HepG2 (cell line): Measurements from ENCODE around the gene MREG. TPM values are rescaled to one million over a fixed set of nuclear protein-coding genes. Genes with fewer than 3 reads are reported as not detected.
A peak's percentile ranks its signal among the peaks of the same experiment; 100 is the strongest.

Experiments used
- BHLHE40 ChIP-seq: IDR thresholded peaks from 2 replicates; pipeline ENCODE4 v1.6.1; 2011; ENCODE audit warnings: low read length, improper control_type of control experiment
- CBX5 ChIP-seq: sonication (generic); formaldehyde crosslinking; IDR thresholded peaks from 2 replicates; pipeline ENCODE4 v1.4.0; 2020; ENCODE audit warnings: missing genetic modification reagents, borderline replicate concordance
- EP300 ChIP-seq, 3 experiments: sonication (generic) in 1 of 3; formaldehyde crosslinking in 1 of 3; IDR thresholded peaks; 2 replicates each; pipeline versions ENCODE4 v1.5.1 to v1.6.1; 2011 to 2020; ENCODE audit warnings: low read depth in 2 of 3, low read length in 2 of 3, borderline replicate concordance in 1 of 3, improper control_type of control experiment in 1 of 3, mild to moderate bottlenecking in 1 of 3, missing genetic modification reagents in 1 of 3, moderate library complexity in 1 of 3
- FOXK1 ChIP-seq: sonication (generic); formaldehyde crosslinking; IDR thresholded peaks from 2 replicates; pipeline ENCODE4 v1.4.0; 2020; ENCODE audit warnings: low read depth, missing genetic modification reagents, borderline replicate concordance
- FOXO1 ChIP-seq: sonication (generic); formaldehyde crosslinking; IDR thresholded peaks from 2 replicates; pipeline ENCODE4 v1.4.0; 2020; ENCODE audit warnings: missing genetic modification reagents
- GABPA ChIP-seq, 2 experiments: IDR thresholded peaks; 2 replicates each; pipeline ENCODE4 v1.6.1; 2011 to 2016; ENCODE audit warnings: low read depth in 2 of 2, low read length in 1 of 2, missing biosample characterization in 1 of 2, missing genetic modification characterization in 1 of 2
- KLF16 ChIP-seq, 2 experiments: sonication (generic) in 1 of 2; formaldehyde crosslinking in 1 of 2; IDR thresholded peaks; 2 replicates each; pipeline versions ENCODE4 v1.6.1 to v1.8.0; 2016 to 2023; ENCODE audit warnings: missing genetic modification reagents in 2 of 2, missing compliant biosample characterization in 1 of 2
- MEIS1 ChIP-seq: sonication (generic); formaldehyde crosslinking; IDR thresholded peaks from 2 replicates; pipeline ENCODE4 v1.9.0; 2021; ENCODE audit warnings: mild to moderate bottlenecking, missing genetic modification reagents, moderate library complexity, borderline replicate concordance
- NFRKB ChIP-seq: fragments of 450-650 bp; IDR thresholded peaks from 2 replicates; pipeline ENCODE4 v1.6.1; 2017
- NRL ChIP-seq: sonication (generic); formaldehyde crosslinking; IDR thresholded peaks from 2 replicates; pipeline ENCODE4 v1.5.0; 2020; ENCODE audit warnings: missing genetic modification reagents, mild to moderate bottlenecking, moderate library complexity, borderline replicate concordance
- RAD51 ChIP-seq: fragments of 450-650 bp; IDR thresholded peaks from 2 replicates; pipeline ENCODE4 v1.6.1; 2016; ENCODE audit warnings: borderline replicate concordance
- SATB2 ChIP-seq: sonication (generic); formaldehyde crosslinking; IDR thresholded peaks from 2 replicates; pipeline ENCODE4 v1.5.0; 2020; ENCODE audit warnings: missing genetic modification reagents
- SOX6 ChIP-seq, 2 experiments: fragments of 450-650 bp in 1 of 2; sonication (generic) in 1 of 2; formaldehyde crosslinking in 1 of 2; IDR thresholded peaks; 2 replicates each; pipeline versions ENCODE4 v1.4.0 to v1.6.1; 2017 to 2020; ENCODE audit warnings: antibody characterized with exemption in 1 of 2, mild to moderate bottlenecking in 1 of 2, missing genetic modification reagents in 1 of 2
- TMF1 ChIP-seq: sonication (generic); formaldehyde crosslinking; IDR thresholded peaks from 2 replicates; pipeline ENCODE4 v1.8.1; 2022; ENCODE audit warnings: low read depth, missing genetic modification reagents
- TOE1 ChIP-seq: sonication (generic); formaldehyde crosslinking; IDR thresholded peaks from 2 replicates; pipeline ENCODE4 v1.4.0; 2020; ENCODE audit warnings: mild to moderate bottlenecking, missing genetic modification reagents
- ZKSCAN5 ChIP-seq: sonication (generic); formaldehyde crosslinking; IDR thresholded peaks from 2 replicates; pipeline ENCODE4 v1.5.1; 2020; ENCODE audit warnings: mild to moderate bottlenecking, missing genetic modification reagents
- ZNF224 ChIP-seq: sonication (generic); formaldehyde crosslinking; IDR thresholded peaks from 2 replicates; pipeline ENCODE4 v1.5.0; 2020; ENCODE audit warnings: mild to moderate bottlenecking, missing genetic modification reagents
- ZNF263 ChIP-seq: sonication (generic); formaldehyde crosslinking; IDR thresholded peaks from 2 replicates; pipeline ENCODE4 v1.4.0; 2020; ENCODE audit warnings: missing genetic modification reagents
- ZNF496 ChIP-seq: sonication (generic); formaldehyde crosslinking; IDR thresholded peaks from 2 replicates; pipeline ENCODE4 v1.8.1; 2023; ENCODE audit warnings: mild to moderate bottlenecking, moderate library complexity, missing genetic modification reagents; ENCODE audit not compliant: insufficient replicate concordance
- ZNF556 ChIP-seq: sonication (generic); formaldehyde crosslinking; IDR thresholded peaks from 2 replicates; pipeline ENCODE4 v1.4.0; 2020; ENCODE audit warnings: mild to moderate bottlenecking, missing genetic modification reagents, borderline replicate concordance
- polyA plus RNA-seq, 8 experiments: library from polyadenylated mRNA; depleted of rRNA in 3 of 8; stranded (reverse) in 7 of 8; unstranded in 1 of 8; fragments of >200 nt; fragmentation: Illumina TruSeq in 4 of 8; extraction: Trizol in 4 of 8; gene quantifications; 2 replicates each; pipeline versions ENCODE4 v1.2.1 to v1.2.3, GENCODE V29; 2011 to 2016; ENCODE audit warnings: low read depth in 4 of 8, missing spikeins in 1 of 8, mixed read lengths in 1 of 8; ENCODE audit not compliant: insufficient read depth in 1 of 8
- total RNA-seq, 5 experiments: library from RNA; depleted of rRNA; stranded (reverse); fragments of >200 nt; fragmentation: Illumina TruSeq; extraction: Trizol; gene quantifications; 2 replicates each; pipeline ENCODE4 v1.2.3, GENCODE V29; 2016; ENCODE audit warnings: low read depth in 1 of 5
- TF ChIP-seq, protein P1 (sequence below): sonication (generic); formaldehyde crosslinking; IDR thresholded peaks from 2 replicates; pipeline ENCODE4 v1.5.1; 2020; ENCODE audit warnings: mild to moderate bottlenecking, missing genetic modification reagents, borderline replicate concordance
- TF ChIP-seq, protein P2 (sequence below): sonication (generic); formaldehyde crosslinking; IDR thresholded peaks from 2 replicates; pipeline ENCODE4 v1.4.0; 2020; ENCODE audit warnings: mild to moderate bottlenecking, missing genetic modification reagents
- TF ChIP-seq, protein P3 (sequence below): sonication (generic); formaldehyde crosslinking; IDR thresholded peaks from 2 replicates; pipeline ENCODE4 v1.4.0; 2020; ENCODE audit warnings: mild to moderate bottlenecking, missing genetic modification reagents

MREG gene
- total and polyA plus RNA-seq, 2 of the 13 experiments (the other 11 are each of a cell fraction or from before 2014, with no cell fraction given): 7.5 to 23.3 TPM

DNA sequence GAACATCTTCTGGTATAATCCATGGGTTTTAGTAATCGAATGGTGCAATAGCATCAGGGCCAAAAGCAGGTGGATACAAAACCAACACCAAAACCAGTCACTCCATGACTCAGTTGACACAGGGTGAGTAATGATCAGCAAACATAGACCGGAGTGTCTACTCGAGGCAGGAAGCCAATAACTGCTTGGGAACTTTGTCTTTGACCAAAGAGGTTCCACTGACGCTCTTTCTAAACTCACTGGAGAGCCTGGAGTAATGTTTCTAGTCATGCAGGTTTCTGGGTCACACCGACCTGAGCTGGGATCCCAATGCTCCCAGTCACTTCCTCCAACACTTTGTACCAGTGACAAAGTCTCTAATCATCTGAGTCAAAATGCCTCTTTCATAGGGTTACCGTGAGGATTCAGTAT, 30.9 kb downstream of the MREG start (continued):
- TF ChIP-seq, protein P1, sequence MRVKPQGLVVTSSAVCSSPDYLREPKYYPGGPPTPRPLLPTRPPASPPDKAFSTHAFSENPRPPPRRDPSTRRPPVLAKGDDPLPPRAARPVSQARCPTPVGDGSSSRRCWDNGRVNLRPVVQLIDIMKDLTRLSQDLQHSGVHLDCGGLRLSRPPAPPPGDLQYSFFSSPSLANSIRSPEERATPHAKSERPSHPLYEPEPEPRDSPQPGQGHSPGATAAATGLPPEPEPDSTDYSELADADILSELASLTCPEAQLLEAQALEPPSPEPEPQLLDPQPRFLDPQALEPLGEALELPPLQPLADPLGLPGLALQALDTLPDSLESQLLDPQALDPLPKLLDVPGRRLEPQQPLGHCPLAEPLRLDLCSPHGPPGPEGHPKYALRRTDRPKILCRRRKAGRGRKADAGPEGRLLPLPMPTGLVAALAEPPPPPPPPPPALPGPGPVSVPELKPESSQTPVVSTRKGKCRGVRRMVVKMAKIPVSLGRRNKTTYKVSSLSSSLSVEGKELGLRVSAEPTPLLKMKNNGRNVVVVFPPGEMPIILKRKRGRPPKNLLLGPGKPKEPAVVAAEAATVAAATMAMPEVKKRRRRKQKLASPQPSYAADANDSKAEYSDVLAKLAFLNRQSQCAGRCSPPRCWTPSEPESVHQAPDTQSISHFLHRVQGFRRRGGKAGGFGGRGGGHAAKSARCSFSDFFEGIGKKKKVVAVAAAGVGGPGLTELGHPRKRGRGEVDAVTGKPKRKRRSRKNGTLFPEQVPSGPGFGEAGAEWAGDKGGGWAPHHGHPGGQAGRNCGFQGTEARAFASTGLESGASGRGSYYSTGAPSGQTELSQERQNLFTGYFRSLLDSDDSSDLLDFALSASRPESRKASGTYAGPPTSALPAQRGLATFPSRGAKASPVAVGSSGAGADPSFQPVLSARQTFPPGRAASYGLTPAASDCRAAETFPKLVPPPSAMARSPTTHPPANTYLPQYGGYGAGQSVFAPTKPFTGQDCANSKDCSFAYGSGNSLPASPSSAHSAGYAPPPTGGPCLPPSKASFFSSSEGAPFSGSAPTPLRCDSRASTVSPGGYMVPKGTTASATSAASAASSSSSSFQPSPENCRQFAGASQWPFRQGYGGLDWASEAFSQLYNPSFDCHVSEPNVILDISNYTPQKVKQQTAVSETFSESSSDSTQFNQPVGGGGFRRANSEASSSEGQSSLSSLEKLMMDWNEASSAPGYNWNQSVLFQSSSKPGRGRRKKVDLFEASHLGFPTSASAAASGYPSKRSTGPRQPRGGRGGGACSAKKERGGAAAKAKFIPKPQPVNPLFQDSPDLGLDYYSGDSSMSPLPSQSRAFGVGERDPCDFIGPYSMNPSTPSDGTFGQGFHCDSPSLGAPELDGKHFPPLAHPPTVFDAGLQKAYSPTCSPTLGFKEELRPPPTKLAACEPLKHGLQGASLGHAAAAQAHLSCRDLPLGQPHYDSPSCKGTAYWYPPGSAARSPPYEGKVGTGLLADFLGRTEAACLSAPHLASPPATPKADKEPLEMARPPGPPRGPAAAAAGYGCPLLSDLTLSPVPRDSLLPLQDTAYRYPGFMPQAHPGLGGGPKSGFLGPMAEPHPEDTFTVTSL (CRISPR knock-in tag): peak; percentile 92
- TF ChIP-seq, protein P2, sequence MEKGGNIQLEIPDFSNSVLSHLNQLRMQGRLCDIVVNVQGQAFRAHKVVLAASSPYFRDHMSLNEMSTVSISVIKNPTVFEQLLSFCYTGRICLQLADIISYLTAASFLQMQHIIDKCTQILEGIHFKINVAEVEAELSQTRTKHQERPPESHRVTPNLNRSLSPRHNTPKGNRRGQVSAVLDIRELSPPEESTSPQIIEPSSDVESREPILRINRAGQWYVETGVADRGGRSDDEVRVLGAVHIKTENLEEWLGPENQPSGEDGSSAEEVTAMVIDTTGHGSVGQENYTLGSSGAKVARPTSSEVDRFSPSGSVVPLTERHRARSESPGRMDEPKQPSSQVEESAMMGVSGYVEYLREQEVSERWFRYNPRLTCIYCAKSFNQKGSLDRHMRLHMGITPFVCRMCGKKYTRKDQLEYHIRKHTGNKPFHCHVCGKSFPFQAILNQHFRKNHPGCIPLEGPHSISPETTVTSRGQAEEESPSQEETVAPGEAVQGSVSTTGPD (CRISPR knock-in tag): no peak
- no peak for TF ChIP-seq ZNF496 (CRISPR knock-in tag)
- TF ChIP-seq RAD51: no peak
- TF ChIP-seq EP300 (IDR thresholded peaks at IDR 0.05; ENCODE audit: low read depth in 2 of 2, low read length in 2 of 2): peak in 1 of 2 experiments; percentile 80; a peak in 2 of 4 replicates
- TF ChIP-seq EP300 (CRISPR knock-in tag; IDR thresholded peaks at IDR 0.05; ENCODE audit: borderline replicate concordance): no peak; the same call in 1 of the 2 replicates
- TF ChIP-seq, protein P3, sequence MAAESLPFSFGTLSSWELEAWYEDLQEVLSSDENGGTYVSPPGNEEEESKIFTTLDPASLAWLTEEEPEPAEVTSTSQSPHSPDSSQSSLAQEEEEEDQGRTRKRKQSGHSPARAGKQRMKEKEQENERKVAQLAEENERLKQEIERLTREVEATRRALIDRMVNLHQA (CRISPR knock-in tag): no peak
- TF ChIP-seq KLF16 (CRISPR knock-in tag; IDR thresholded peaks at IDR 0.05): 0 out of 4 replicates have a peak, but pooled peaks of 1 of the 2 experiments have one; percentile 19
- no peak for TF ChIP-seq ZNF263 (CRISPR knock-in tag)
- peak; percentile 35; the same call in 1 of the 2 replicates for TF ChIP-seq BHLHE40
- peak; percentile 68; the same call in 1 of the 2 replicates for TF ChIP-seq CBX5 (CRISPR knock-in tag)
- no peak for TF ChIP-seq NRL (CRISPR knock-in tag)
- no peak for TF ChIP-seq ZKSCAN5 (CRISPR knock-in tag)
- TF ChIP-seq NFRKB: no peak
- no peak for TF ChIP-seq SOX6 (IDR thresholded peaks at IDR 0.05)
- TF ChIP-seq SOX6 (CRISPR knock-in tag; IDR thresholded peaks at IDR 0.05): no peak
- peak; percentile 65; the same call in 1 of the 2 replicates for TF ChIP-seq MEIS1
- TF ChIP-seq ZNF556 (CRISPR knock-in tag): no peak
- no peak for TF ChIP-seq ZNF224
- no peak for TF ChIP-seq TMF1
- peak; percentile 59; the same call in 1 of the 2 replicates for TF ChIP-seq FOXO1 (CRISPR knock-in tag)
- TF ChIP-seq GABPA (IDR thresholded peaks at IDR 0.05; ENCODE audit: low read depth, low read length): no peak
- TF ChIP-seq GABPA (CRISPR knock-in tag; IDR thresholded peaks at IDR 0.05; ENCODE audit: low read depth): peak; percentile 41; the same call in 1 of the 2 replicates
- no peak for TF ChIP-seq SATB2
- no peak for TF ChIP-seq TOE1 (CRISPR knock-in tag)
- peak; percentile 51; the same call in 1 of the 2 replicates for TF ChIP-seq FOXK1 (CRISPR knock-in tag)
